ENCODE data around the gene VGLL4.

VGLL4 gene

GRCh38 chr3:11625376-11626083 is 18.2 kb downstream of the VGLL4 start:
- no peak for DNase-seq (ENCODE audit: low spot score)

GRCh38 chr3:11624704-11625375 is 18.9 kb downstream of the VGLL4 start:
- DNase-seq (ENCODE audit: low spot score) = no peak

GRCh38 chr3:11624161-11624560 is 19.6 kb downstream of the VGLL4 start:
- DNase-seq (ENCODE audit: low spot score) = no peak

- DNase-seq (ENCODE audit: low spot score) = no peak
Observed at GRCh38 chr3:11622586-11623550, 20.8 kb downstream of the VGLL4 start.

GRCh38 chr3:11621077-11621476 is 22.6 kb downstream of the VGLL4 start:
- DNase-seq (ENCODE audit: low spot score) = no peak

- DNase-seq (ENCODE audit: low spot score) = no peak
Observed at GRCh38 chr3:11619946-11620652, 23.6 kb downstream of the VGLL4 start.

GRCh38 chr3:11619461-11619860 is 24.3 kb downstream of the VGLL4 start:
- no peak for DNase-seq (ENCODE audit: low spot score)

- DNase-seq (ENCODE audit: low spot score) = no peak
Observed at GRCh38 chr3:11618904-11619303, 24.8 kb downstream of the VGLL4 start.

- no peak for DNase-seq (ENCODE audit: low spot score)
Observed at GRCh38 chr3:11616551-11616950, 27.2 kb downstream of the VGLL4 start.

- DNase-seq (ENCODE audit: low spot score) = no peak
Observed at GRCh38 chr3:11613851-11614487, 29.7 kb downstream of the VGLL4 start.

- DNase-seq (ENCODE audit: low spot score) = no peak
Observed at GRCh38 chr3:11613319-11613718, 30.4 kb downstream of the VGLL4 start.

- DNase-seq (ENCODE audit: low spot score) = no peak
Observed at GRCh38 chr3:11612515-11613188, 31.1 kb downstream of the VGLL4 start.

- no peak for DNase-seq (ENCODE audit: low spot score)
Observed at GRCh38 chr3:11611341-11611799, 32.3 kb downstream of the VGLL4 start.

- DNase-seq (ENCODE audit: low spot score) = no peak
Observed at GRCh38 chr3:11610700-11611275, 32.9 kb downstream of the VGLL4 start.

GRCh38 chr3:11610044-11610671 is 33.6 kb downstream of the VGLL4 start:
- DNase-seq (ENCODE audit: low spot score) = no peak

GRCh38 chr3:11609481-11609880 is 34.2 kb downstream of the VGLL4 start:
- DNase-seq (ENCODE audit: low spot score) = no peak

- no peak for DNase-seq (ENCODE audit: low spot score)
Observed at GRCh38 chr3:11607816-11608215, 35.9 kb downstream of the VGLL4 start.

- DNase-seq (ENCODE audit: low spot score) = no peak
Observed at GRCh38 chr3:11606865-11607440, 36.8 kb downstream of the VGLL4 start.

- no peak for DNase-seq (ENCODE audit: low spot score)
Observed at GRCh38 chr3:11606090-11606784, 37.5 kb downstream of the VGLL4 start.
